ENCODE results near the gene ZSCAN5A. TPM values are rescaled to one million over a fixed set of nuclear protein-coding genes. Genes with fewer than 3 reads are reported as not detected.

The ZSCAN5A gene
- polyA plus RNA-seq, 3 donors = 10.2 to 14.1 (median 12.0) TPM

Other genes with a start within 250 kb of the ZSCAN5A start
- 10 to 100 TPM in 2 of 3 donors, 1 to 10 TPM in 1; 9.0 to 12.0 (median 11.1) TPM for gene ZNF787, start 193.5 kb downstream of the ZSCAN5A start, polyA plus RNA-seq (ENCODE audit: insufficient read length in 3 of 3)
- gene ZNF444, start 173.6 kb downstream of the ZSCAN5A start, polyA plus RNA-seq (ENCODE audit: insufficient read length in 3 of 3) = 10 to 100 TPM; 19.6 to 23.6 (median 22.3) TPM
- not detected for gene GALP, start 138.8 kb downstream of the ZSCAN5A start, polyA plus RNA-seq (ENCODE audit: insufficient read length in 3 of 3)
- not detected for gene ZSCAN5B, start 117.1 kb downstream of the ZSCAN5A start, polyA plus RNA-seq (ENCODE audit: insufficient read length in 3 of 3)
- not detected for gene ZSCAN5C, start 112.6 kb downstream of the ZSCAN5A start, polyA plus RNA-seq (ENCODE audit: insufficient read length in 3 of 3)
- gene EDDM13, start 42.1 kb downstream of the ZSCAN5A start, polyA plus RNA-seq (ENCODE audit: insufficient read length in 3 of 3) = 1 to 10 TPM; 1.4 to 2.7 (median 1.9) TPM
- gene ZNF582, start 78.7 kb upstream of the ZSCAN5A start, polyA plus RNA-seq (ENCODE audit: insufficient read length in 3 of 3) = 10 to 100 TPM in 1 of 3 donors, 1 to 10 TPM in 2; 9.0 to 11.5 (median 9.3) TPM
- gene ZNF583, start 89.5 kb upstream of the ZSCAN5A start, polyA plus RNA-seq (ENCODE audit: insufficient read length in 3 of 3) = 1 to 10 TPM; 9.0 to 9.5 (median 9.3) TPM
- gene ZNF667, start 162.5 kb upstream of the ZSCAN5A start, polyA plus RNA-seq (ENCODE audit: insufficient read length in 3 of 3) = 10 to 100 TPM; 14.9 to 19.6 (median 17.3) TPM
- gene ZNF471, start 193.0 kb upstream of the ZSCAN5A start, polyA plus RNA-seq (ENCODE audit: insufficient read length in 3 of 3) = 10 to 100 TPM; 13.1 to 18.3 (median 17.5) TPM
- gene ZFP28, start 224.1 kb upstream of the ZSCAN5A start, polyA plus RNA-seq (ENCODE audit: insufficient read length in 3 of 3) = 10 to 100 TPM; 12.8 to 14.5 (median 14.5) TPM